Ishikawa (cell line): ENCODE results near the gene SLC8B1.

Source experiments
- CEBPB ChIP-seq: IDR thresholded peaks from 2 replicates; pipeline ENCODE4 v1.6.1; 2012
- CREB1 ChIP-seq: IDR thresholded peaks from 2 replicates; pipeline ENCODE4 v1.6.1; 2012; ENCODE audit warnings: low read depth
- EGR1 ChIP-seq: IDR thresholded peaks from 2 replicates; pipeline ENCODE4 v1.6.1; 2012
- EP300 ChIP-seq: IDR thresholded peaks from 2 replicates; pipeline ENCODE4 v1.6.1; 2012; ENCODE audit warnings: borderline replicate concordance
- FOXM1 ChIP-seq: IDR thresholded peaks from 2 replicates; pipeline ENCODE4 v1.6.1; 2012; ENCODE audit warnings: low read depth, borderline replicate concordance
- MAX ChIP-seq: IDR thresholded peaks from 2 replicates; pipeline ENCODE4 v1.6.1; 2012
- NFIC ChIP-seq: IDR thresholded peaks from 2 replicates; pipeline ENCODE4 v1.6.1; 2012
- RAD21 ChIP-seq: IDR thresholded peaks from 2 replicates; pipeline ENCODE4 v1.6.1; 2012; ENCODE audit warnings: low read depth
- REST ChIP-seq: IDR thresholded peaks from 2 replicates; pipeline ENCODE4 v1.6.1; 2012; ENCODE audit warnings: low read depth, mild to moderate bottlenecking
- TAF1 ChIP-seq: IDR thresholded peaks from 2 replicates; pipeline ENCODE4 v1.6.1; 2012; ENCODE audit warnings: low read depth, mild to moderate bottlenecking
- TCF12 ChIP-seq: IDR thresholded peaks from 2 replicates; pipeline ENCODE4 v1.6.1; 2012; ENCODE audit warnings: low read depth
- TEAD4 ChIP-seq: IDR thresholded peaks from 2 replicates; pipeline ENCODE4 v1.6.1; 2012
- YY1 ChIP-seq: IDR thresholded peaks from 2 replicates; pipeline ENCODE4 v1.6.1; 2012; ENCODE audit warnings: low read depth
- ZBTB7A ChIP-seq: IDR thresholded peaks from 2 replicates; pipeline ENCODE4 v1.6.1; 2012; ENCODE audit warnings: low read depth
- TF ChIP-seq, protein P1 (sequence below): IDR thresholded peaks from 2 replicates; pipeline ENCODE4 v1.6.1; 2012

Gene SLC8B1

DNA sequence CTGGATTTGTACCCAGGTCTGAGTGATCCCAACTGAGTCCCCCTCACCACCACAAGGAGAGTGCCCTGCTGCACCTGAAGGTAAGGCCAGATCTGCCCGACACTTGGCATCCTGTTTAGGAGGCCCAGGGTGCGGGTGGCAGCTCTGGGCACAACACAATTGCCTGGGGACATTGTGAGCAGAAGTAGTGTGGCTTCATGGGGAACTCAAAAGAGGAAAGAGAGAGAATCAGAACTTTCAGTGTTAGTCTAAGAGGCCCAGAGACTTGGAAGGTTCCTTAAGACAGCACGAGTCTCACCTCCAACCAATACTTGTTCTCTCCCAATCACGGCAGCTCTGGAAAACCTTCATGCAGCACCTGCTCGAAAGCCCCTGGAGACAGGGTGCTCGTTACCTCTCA, 6.6 kb upstream of the SLC8B1 start:
- TF ChIP-seq FOXM1 (no peak), EGR1 (no peak), MAX (no peak), CEBPB (no peak), TCF12 (no peak), CREB1 (no peak), EP300 (no peak), TAF1 (no peak), NFIC (no peak)

DNA sequence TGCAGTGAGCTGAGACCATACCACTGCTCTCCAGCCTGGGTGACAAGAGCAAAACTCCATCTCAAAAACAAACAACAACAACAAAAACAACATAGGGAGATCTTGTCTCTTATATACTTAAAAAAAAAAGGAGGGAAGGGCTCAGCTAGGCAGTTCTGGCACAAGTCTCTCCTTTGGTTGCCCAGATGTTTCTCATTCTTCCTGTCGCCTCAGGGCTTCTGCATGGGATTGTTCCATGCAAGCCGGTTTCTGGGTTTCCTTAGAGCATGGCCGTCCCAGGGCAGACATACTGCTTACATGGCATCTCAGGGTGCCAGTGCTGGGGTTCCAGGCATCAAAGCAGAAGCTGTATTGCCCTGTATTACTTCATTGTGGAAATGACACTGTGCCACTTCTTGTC, 5.2 kb upstream of the SLC8B1 start:
- no peak for TF ChIP-seq EGR1
- TF ChIP-seq NFIC = no peak
- TF ChIP-seq TCF12 = no peak

GRCh38 chr12:113339540-113339939, 4.6 kb upstream of the SLC8B1 start:
- TF ChIP-seq TCF12 (no peak), TAF1 (no peak), NFIC (no peak), ZBTB7A (no peak), EP300 (no peak), CREB1 (no peak), CEBPB (no peak), REST (no peak), TEAD4 (no peak), EGR1 (no peak), MAX (no peak)
- TF ChIP-seq, protein P1, sequence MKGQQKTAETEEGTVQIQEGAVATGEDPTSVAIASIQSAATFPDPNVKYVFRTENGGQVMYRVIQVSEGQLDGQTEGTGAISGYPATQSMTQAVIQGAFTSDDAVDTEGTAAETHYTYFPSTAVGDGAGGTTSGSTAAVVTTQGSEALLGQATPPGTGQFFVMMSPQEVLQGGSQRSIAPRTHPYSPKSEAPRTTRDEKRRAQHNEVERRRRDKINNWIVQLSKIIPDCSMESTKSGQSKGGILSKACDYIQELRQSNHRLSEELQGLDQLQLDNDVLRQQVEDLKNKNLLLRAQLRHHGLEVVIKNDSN = no peak

- no peak for TF ChIP-seq EP300
- no peak for TF ChIP-seq MAX
- no peak for TF ChIP-seq CEBPB
- TF ChIP-seq REST = no peak
- no peak for TF ChIP-seq CREB1
- no peak for TF ChIP-seq EGR1
- no peak for TF ChIP-seq TAF1
- no peak for TF ChIP-seq YY1
- TF ChIP-seq TCF12 = no peak
- no peak for TF ChIP-seq TEAD4
- no peak for TF ChIP-seq FOXM1
- no peak for TF ChIP-seq ZBTB7A
- TF ChIP-seq, protein P1 = no peak
- TF ChIP-seq RAD21 = no peak
- no peak for TF ChIP-seq NFIC
Observed at GRCh38 chr12:113333877-113334785, 778 bp downstream of the SLC8B1 start.

- TF ChIP-seq TCF12 = no peak
- TF ChIP-seq RAD21 = no peak
- no peak for TF ChIP-seq EGR1
- no peak for TF ChIP-seq REST
Observed at GRCh38 chr12:113333418-113333750, 1.5 kb downstream of the SLC8B1 start.
